ENCODE measurements around the gene C1orf35. TPM values are rescaled to one million over a fixed set of nuclear protein-coding genes. Genes with fewer than 3 reads are reported as not detected.

The C1orf35 gene
- total RNA-seq, 1 experiment from 2014 or later, result 18.7 TPM

DNA sequence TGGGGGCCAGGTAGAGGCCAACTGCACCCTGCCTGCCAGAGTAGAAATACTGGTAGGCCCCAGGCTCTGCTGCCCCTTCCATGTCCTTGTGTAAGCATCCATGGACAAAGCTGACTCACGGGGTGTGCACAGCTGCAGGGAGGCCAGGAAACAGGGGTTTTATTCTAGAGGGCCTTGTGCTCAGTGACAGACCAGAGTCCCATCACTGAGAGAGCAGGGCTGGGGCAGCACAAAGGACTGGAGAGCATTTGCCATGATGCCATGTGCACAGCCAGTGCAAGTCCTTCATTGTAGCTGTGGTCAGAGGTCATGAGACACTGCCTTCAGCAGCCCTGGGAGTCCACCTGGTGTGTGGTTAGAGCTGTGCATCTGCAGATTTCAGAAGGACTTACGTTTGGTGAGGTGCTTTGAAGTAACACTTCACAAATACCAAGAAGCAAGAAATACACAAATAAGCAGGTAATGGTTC lies 12.5 kb downstream of the C1orf35 start:
- Histone ChIP-seq H3K36me3 (peaks cover 82% of the 10 kb centered on the region), H3K9me3 (replicated peaks) (peaks cover 21% of the 10 kb centered on the region), H3K4me1 (replicated peaks) (peaks cover 42% of the 10 kb centered on the region), H3K27ac (no peak overlapping the region), H3K27me3 (replicated peaks) (no peaks in the 10 kb centered on the region), H3K4me3 (no peak overlapping the region)
- no peak for DNase-seq (ENCODE audit: low read depth in 1 of 2, low spot score in 2 of 2)

DNA sequence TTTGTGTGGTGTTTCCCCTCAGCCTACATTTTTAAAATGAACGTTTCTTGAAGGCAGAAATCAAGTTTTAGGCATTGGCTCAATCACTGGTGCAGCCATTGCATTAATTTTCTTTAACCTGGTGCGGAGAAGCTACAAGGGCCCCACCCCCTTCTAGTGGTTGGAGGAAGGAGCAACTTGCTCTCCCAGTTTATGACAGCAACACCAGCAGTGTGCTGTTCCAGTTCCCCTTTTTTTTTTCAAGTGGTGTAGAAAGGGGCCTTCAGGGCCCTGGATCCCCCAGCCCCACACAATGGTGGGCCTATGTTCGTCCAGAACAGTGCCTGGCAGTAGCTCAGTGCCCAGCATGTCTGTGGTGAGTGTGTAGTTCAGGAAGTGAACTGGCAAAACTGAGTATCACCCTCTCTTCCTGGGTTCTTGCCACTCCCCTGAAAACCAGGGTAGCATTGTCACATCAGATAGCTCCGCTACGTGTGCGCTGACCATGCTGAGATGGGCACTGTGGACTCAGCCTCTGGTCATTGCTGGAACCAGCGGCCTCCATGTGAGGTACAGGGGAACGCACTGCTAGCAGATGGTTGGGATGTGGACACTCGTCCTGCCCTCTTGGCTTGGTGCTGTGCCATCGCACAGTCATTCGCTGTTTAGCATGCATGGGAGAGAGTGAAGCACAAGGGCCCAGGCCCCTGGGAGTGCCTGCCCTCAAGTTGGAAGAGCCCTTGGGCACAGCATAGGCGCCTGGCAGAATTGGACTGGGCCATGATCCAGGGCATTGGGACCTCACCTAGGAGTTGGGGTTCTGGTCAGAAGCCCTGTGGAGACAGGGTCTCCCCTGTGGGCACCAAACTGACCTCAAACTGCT lies 13.4 kb downstream of the C1orf35 start:
- H3K27ac ChIP-seq, result no peak overlapping the region
- no peaks in the 10 kb centered on the region for H3K27me3 ChIP-seq (replicated peaks)
- H3K9me3 ChIP-seq (replicated peaks), result peaks cover 13% of the 10 kb centered on the region
- peaks cover 51% of the 10 kb centered on the region for H3K4me1 ChIP-seq (replicated peaks)
- H3K36me3 ChIP-seq, result peaks cover 82% of the 10 kb centered on the region
- H3K4me3 ChIP-seq, result no peak overlapping the region
- no peak for DNase-seq (ENCODE audit: low read depth in 1 of 2, low spot score in 2 of 2)

DNA sequence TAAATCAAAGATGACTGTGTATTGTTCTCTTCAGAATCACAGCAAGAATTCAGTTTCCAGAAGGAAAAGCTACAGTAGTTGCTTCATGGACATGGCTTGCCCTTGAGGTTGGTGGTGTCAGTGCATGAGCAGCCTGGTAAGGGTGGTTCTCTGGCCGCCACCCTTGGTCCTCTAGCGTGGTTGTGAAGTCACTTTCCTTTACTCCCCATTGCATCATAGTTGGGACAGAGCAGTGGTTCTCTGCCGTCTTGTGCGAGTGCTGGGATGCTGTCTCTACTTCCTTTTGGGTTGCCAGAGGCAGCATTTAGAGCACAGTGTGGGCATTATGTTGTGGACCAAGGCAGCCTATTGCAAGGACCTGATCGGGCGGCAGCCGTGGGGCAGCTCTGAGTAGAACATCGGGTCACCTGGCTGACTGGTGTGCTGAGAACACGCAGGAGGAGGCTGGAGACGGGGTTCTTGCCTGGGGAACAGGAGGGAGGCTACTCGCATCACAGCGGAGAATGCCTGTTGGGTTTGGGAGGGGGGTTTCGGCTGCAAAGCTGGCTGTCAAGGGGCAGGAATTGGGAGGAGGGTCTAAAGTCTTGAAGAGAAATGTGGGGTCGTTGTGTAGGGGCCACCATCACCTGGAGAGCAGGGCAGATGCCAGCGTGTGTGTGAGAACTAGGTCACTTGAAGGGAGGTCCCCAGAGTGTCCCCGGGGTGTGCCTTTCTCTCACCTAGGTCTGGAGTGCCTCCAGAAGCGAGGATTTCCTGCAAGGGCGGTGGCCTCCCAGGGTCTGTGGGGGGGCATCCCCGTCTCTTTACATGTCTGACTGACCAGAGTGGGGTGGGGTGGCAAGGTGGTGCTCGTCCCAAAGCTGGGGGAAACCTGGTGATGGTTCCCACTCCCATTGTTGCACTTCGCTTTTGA lies 14.3 kb downstream of the C1orf35 start:
- H3K4me1 ChIP-seq (replicated peaks), result peaks cover 60% of the 10 kb centered on the region
- H3K27me3 ChIP-seq (replicated peaks), result no peaks in the 10 kb centered on the region
- no peak for DNase-seq (ENCODE audit: low read depth in 1 of 2, low spot score in 2 of 2)
- H3K36me3 ChIP-seq, result peaks cover 82% of the 10 kb centered on the region
- peak overlapping the region; percentile 35 for H3K27ac ChIP-seq
- no peak overlapping the region for H3K4me3 ChIP-seq
- H3K9me3 ChIP-seq (replicated peaks), result peaks cover 4% of the 10 kb centered on the region; the same call in 1 of the 2 replicates

DNA sequence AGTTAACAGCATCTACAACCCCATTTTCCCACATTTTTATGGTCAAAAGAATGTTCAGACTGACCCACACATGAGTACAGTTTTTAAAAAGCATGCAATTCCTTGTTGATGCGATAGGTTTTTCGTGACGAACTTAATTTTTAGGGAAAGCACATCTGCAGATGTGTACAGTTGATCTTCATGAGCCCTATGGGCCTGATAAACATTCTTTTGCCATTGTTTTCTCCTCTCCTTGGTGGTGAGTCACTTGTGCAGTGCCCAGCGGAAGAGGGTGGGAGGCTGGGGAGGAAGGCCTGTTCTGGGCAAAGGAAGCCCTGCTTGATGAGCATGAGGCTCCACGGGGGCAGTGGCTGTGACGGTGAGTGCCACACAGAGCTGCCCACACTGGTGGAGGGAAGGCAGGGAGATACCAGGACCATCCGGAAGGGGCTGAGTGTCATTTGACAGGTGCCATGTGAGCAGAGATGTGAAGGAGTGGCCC lies 15.3 kb downstream of the C1orf35 start:
- H3K4me3 ChIP-seq, result no peak overlapping the region
- DNase-seq (ENCODE audit: low read depth in 1 of 2, low spot score in 2 of 2), result peak; percentile 91 to 92
- H3K27ac ChIP-seq, result peak overlapping the region; percentile 42
- H3K27me3 ChIP-seq (replicated peaks), result no peaks in the 10 kb centered on the region
- H3K36me3 ChIP-seq, result peaks cover 82% of the 10 kb centered on the region
- H3K4me1 ChIP-seq (replicated peaks), result peaks cover 63% of the 10 kb centered on the region
- no peaks in the 10 kb centered on the region for H3K9me3 ChIP-seq (replicated peaks)

DNA sequence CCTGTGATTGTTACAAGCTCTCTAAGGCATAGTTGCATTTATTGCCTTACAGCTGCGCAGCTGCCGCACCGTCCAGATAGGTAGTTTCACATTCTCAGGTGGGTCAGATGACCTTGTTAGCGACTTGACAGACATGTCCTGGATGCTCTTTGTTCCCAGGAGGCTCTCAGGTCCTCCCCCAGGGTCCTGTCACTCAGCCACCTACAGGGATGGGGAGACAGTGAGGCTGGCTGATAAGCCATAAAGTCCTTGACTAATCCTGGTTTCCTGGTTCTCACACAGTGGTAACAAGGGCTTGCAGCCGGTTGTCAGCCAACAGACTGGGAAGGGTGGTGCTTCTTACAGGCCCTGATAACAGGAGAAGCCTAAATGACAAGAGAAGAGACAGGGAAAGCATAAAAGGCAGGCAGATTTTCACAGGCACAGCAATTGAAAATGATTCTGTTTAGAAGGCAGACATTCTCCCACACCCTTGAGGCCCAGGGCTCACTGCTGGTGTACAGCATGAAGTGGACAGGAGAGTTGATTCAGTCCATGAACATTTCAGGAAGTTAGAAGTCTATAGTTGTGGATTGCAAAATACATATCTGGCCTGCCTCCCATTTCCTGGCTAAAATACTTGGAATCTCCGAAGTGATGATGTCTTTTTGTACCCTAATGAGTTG lies 17.7 kb downstream of the C1orf35 start:
- Histone ChIP-seq H3K9me3 (replicated peaks) (no peaks in the 10 kb centered on the region), H3K27ac (no peak overlapping the region), H3K4me1 (replicated peaks) (peaks cover 69% of the 10 kb centered on the region), H3K36me3 (peaks cover 61% of the 10 kb centered on the region), H3K27me3 (replicated peaks) (no peaks in the 10 kb centered on the region), H3K4me3 (no peak overlapping the region)
- DNase-seq (ENCODE audit: low read depth in 1 of 2, low spot score in 2 of 2), result no peak

DNA sequence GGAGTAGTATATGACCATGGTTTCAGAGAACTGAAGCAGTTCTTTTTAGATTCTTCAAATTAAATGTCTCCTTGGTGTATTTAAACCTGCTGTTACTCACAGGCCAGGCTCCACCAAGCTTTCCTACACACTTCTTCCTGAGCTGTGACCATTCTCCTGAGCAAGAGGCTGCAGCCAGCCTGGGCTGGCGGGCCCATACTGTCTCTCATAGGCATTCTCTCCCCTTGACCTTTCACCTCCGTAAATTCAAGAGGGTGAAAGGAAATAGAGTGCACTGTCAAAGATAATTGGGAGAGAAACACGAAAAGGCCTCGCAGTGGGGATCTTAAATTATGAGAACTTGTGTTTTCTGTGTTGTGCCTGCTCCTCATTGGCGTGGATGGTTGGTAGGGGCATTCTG lies 18.3 kb downstream of the C1orf35 start:
- peaks cover 63% of the 10 kb centered on the region for H3K4me1 ChIP-seq (replicated peaks)
- H3K4me3 ChIP-seq, result peak overlapping the region; percentile 98
- H3K27ac ChIP-seq, result no peak overlapping the region
- no peaks in the 10 kb centered on the region for H3K27me3 ChIP-seq (replicated peaks)
- DNase-seq (ENCODE audit: low read depth in 1 of 2, low spot score in 2 of 2), result no peak
- no peaks in the 10 kb centered on the region for H3K9me3 ChIP-seq (replicated peaks)
- peaks cover 55% of the 10 kb centered on the region for H3K36me3 ChIP-seq

DNA sequence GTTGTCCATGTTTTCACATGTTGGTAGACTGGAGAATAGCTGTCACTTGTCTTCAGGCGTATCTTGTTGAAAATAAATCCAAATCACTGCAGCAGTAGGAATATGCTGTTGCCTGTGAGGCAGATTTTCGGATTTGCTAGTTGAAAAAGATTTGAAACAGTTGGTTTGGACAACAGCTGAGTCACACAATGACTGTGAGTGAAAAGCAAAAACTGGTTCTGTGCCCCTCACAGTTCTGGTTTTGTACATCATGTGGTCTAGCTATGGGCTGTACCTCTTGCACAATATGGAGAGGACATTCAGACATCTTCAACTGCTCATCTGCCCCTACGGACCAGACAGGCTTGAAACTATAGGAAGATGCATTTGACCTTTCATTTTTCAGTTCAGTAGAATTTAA lies 18.8 kb downstream of the C1orf35 start:
- Histone ChIP-seq H3K27ac (peak overlapping the region; percentile 97), H3K9me3 (replicated peaks) (no peaks in the 10 kb centered on the region), H3K27me3 (replicated peaks) (no peaks in the 10 kb centered on the region), H3K4me1 (replicated peaks) (peaks cover 62% of the 10 kb centered on the region), H3K4me3 (peak overlapping the region; percentile 98), H3K36me3 (peaks cover 51% of the 10 kb centered on the region)
- peak in 1 of 2 experiments; percentile 42 for DNase-seq (ENCODE audit: low read depth in 1 of 2, low spot score in 2 of 2)

DNA sequence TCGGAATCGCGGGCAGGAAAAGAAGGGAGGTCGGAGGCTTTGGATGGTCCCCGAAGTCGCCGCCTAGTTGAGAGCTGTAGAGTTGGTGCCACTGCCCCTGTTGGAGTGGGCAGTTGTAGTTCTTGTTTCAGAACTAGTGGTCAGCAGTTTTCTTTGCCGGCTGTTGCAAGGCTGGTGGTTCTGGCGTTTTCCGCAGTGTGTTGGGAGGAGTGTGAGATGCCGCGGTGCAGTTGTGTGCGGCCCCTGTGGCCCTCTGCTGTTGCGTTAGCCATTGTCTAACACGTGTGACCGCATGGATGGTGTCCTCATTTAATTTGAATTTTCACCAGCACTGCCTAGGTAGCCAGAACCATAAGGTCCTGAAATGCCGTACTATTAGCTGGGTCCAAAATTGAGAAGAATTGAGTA lies 19.2 kb downstream of the C1orf35 start:
- H3K9me3 ChIP-seq (replicated peaks), result no peaks in the 10 kb centered on the region
- peak in 1 of 2 experiments; percentile 36 for DNase-seq (ENCODE audit: low read depth in 1 of 2, low spot score in 2 of 2)
- peak overlapping the region; percentile 98 for H3K4me3 ChIP-seq
- H3K4me1 ChIP-seq (replicated peaks), result peaks cover 62% of the 10 kb centered on the region
- peaks cover 47% of the 10 kb centered on the region for H3K36me3 ChIP-seq
- peak overlapping the region; percentile 97 for H3K27ac ChIP-seq
- no peaks in the 10 kb centered on the region for H3K27me3 ChIP-seq (replicated peaks)

DNA sequence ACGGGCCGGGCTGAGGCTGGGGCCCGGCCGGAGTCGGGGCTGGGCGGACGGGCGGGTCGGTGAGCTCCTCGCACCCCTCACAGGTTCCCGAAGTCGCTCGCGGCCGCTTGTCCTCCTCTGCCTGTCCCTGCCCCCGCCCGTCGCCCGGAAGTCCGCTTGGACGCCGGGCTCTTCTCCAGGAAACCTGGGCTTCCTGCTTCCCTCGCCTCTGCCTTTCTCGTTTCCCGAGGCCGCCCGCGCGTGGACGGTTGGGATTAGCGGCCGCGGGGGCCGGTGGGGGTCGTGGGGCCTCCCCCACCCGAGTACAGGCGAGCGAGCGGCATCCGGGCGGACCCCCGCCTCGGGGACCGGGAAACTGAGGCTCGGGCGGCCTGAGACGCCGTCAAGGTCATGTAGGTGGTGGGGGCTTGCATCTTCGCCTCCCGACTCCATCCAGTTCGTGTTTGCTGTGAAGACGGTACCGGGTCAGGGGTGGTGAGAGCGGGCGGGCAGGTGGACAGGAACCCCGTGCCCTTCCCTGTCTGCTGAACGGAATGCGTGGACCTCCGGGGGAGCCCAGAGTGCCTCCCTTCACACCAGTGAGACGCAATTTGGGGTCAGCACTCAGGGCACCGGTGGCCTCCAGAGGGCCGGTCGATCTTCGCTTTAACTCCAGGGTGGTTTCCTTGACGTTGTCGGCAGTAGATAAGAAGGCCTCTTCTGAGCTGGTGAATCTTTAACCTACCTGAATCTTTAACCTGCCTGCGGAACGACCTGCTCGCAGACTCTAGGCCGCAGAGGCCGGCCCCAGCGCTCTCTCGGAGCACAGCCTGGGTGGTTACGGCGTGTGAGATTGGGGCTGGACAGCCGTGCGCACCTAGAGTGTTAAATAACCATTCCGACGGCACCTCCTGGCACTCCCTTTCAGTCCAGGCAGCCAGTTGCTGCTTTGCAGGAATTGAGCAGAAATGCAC lies 19.9 kb downstream of the C1orf35 start:
- Histone ChIP-seq H3K27me3 (replicated peaks) (no peaks in the 10 kb centered on the region), H3K9me3 (replicated peaks) (no peaks in the 10 kb centered on the region), H3K4me1 (replicated peaks) (peaks cover 56% of the 10 kb centered on the region), H3K4me3 (peak overlapping the region; percentile 98), H3K27ac (peak overlapping the region; percentile 97), H3K36me3 (peaks cover 40% of the 10 kb centered on the region)
- peak in 1 of 2 experiments; percentile 33 for DNase-seq (ENCODE audit: low read depth in 1 of 2, low spot score in 2 of 2)

DNA sequence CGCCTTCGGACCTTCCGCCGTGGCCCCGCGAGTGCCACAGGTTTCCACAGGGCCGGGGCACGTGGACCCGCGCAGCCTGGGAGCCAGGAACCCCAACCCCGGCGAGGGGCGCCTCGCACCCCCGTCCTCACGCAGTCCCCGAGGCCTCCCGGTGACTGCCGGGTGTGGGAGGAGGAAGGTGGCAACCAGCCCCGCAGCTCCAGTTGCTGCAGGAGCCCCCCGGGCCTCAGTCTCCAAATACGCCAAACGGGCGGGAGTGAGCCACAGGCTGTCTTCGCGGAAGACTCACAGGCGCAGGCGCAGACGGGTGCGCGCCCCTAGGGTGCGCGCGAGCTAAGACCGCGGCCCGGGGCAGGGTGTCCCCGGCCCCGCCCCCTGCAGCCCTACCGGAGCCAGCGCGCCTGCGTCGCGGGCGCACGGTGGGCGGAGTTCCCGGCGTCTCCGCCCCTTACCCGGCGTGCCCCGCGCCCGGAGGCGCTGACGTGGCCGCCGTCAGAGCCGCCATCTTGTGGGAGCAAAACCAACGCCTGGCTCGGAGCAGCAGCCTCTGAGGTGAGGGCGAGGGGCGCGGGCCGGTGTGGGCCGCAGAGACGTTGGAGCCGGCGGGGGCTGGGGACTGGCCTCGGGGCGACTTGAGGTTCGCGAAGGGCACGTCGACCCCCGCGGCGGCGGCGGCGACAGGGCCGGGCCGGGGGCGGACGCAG lies 20.8 kb downstream of the C1orf35 start, which contains the start of gene ARF1:
TSS of gene ARF1 (plus strand) at position 495 of the 704 bp plus-strand sequence. CDS start 14,407 bp downstream, outside the sequence.
- DNase-seq (ENCODE audit: low read depth in 1 of 2, low spot score in 2 of 2), result peak; percentile 87 to 94
- H3K36me3 ChIP-seq, result peaks cover 37% of the 10 kb centered on the region
- H3K27ac ChIP-seq, result peak within 1 kb of the TSS; percentile 97
- H3K27me3 ChIP-seq (replicated peaks), result no peaks in the 10 kb centered on the region
- H3K4me1 ChIP-seq (replicated peaks), result peaks cover 47% of the 10 kb centered on the region
- H3K9me3 ChIP-seq (replicated peaks), result no peaks in the 10 kb centered on the region
- H3K4me3 ChIP-seq, result peak within 1 kb of the TSS; percentile 98

DNA sequence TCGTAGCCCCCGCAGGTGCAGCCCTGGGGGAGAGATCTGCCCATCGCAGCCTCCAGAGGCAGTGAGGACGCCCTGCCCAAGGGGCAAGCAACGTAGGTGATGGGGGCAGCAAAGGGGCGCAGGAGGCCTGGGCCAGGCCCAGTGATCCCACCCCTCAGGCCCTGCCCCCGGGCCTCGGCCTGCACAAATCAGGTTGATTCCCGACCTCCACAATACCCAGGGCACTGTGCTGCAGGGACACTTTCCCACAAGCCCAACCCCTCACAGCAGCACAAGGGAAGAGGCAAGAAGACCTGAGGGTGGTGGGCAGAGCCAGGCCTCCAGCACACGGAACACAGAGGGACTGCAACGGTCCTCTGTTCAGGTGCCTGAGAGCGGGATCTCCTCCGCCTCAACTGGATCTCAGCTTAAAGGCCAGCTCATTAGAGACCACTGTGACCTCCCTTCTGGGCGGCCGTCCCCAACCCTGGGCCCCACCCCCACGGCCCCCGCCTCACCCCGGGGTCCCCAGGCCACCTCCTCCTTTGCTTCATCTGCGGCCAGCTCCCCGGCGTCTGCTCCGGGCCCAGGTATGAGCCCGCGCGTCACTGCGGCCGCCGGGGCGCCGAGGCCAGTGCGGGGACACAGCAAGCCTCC lies 21.4 kb downstream of the C1orf35 start:
- Histone ChIP-seq H3K27ac (peak overlapping the region; percentile 97), H3K27me3 (replicated peaks) (no peaks in the 10 kb centered on the region), H3K4me1 (replicated peaks) (peaks cover 41% of the 10 kb centered on the region), H3K36me3 (peaks cover 37% of the 10 kb centered on the region), H3K4me3 (peak overlapping the region; percentile 98), H3K9me3 (replicated peaks) (no peaks in the 10 kb centered on the region)
- DNase-seq (ENCODE audit: low read depth in 1 of 2, low spot score in 2 of 2), result no peak
